Uterus (tissue), 4 donors: ENCODE measurements around the gene HSD11B1L. TPM values are rescaled to one million over a fixed set of nuclear protein-coding genes. Genes with fewer than 3 reads are reported as not detected.

ENCODE experiments used
- total RNA-seq, 4 donors: library from RNA; depleted of rRNA in 3 of 4; stranded (reverse); fragments of >200 nt in 3 of 4; gene quantifications; one replicate each; pipeline versions ENCODE4 v1.1.0 to v1.2.4, GENCODE V29; 2014 to 2023
- donor health status: DM: yes; HTN: yes; CAD: no.

HSD11B1L gene
- total RNA-seq, 4 donors from 2014 or later: 0.26 to 17.8 (median 7.1) TPM

Other genes starting within 250 kb of the HSD11B1L start
- not detected for gene ZNRF4, start 225.6 kb upstream of the HSD11B1L start, total RNA-seq
- gene TINCR, start 113.1 kb upstream of the HSD11B1L start, total RNA-seq: 1 to 10 TPM in 2 of 4 donors, not detected in 2; 1.2 to 5.3 TPM
- gene SAFB2, start 58.3 kb upstream of the HSD11B1L start, total RNA-seq: 100 to 1,000 TPM in 2 of 4 donors, 10 to 100 TPM in 2; 45.0 to 250 (median 129) TPM
- 100 to 1,000 TPM in 1 of 4 donors, 10 to 100 TPM in 3; 35.9 to 129 (median 97.4) TPM for gene SAFB, start 57.9 kb upstream of the HSD11B1L start, total RNA-seq
- 10 to 100 TPM in 3 of 4 donors, 1 to 10 TPM in 1; 2.8 to 36.7 (median 21.1) TPM for gene MICOS13, start 511 bp upstream of the HSD11B1L start, total RNA-seq
- 1,000 to 10,000 TPM in 1 of 4 donors, 100 to 1,000 TPM in 3; 269 to 1,645 (median 565) TPM for gene RPL36, start 9.3 kb downstream of the HSD11B1L start, total RNA-seq
- gene LONP1, start 39.1 kb downstream of the HSD11B1L start, total RNA-seq: 100 to 1,000 TPM in 1 of 4 donors, 10 to 100 TPM in 3; 39.9 to 134 (median 44.1) TPM
- not detected for gene CATSPERD, start 39.6 kb downstream of the HSD11B1L start, total RNA-seq
- gene PRR22, start 103.7 kb downstream of the HSD11B1L start, total RNA-seq: 1 to 10 TPM in 2 of 4 donors, not detected in 2; 1.6 to 3.5 TPM
- gene DUS3L, start 110.1 kb downstream of the HSD11B1L start, total RNA-seq: 10 to 100 TPM; 30.6 to 46.1 (median 37.1) TPM
- gene NRTN, start 124.0 kb downstream of the HSD11B1L start, total RNA-seq: under 1 TPM in 1 of 4 donors, not detected in 3; 0.35 TPM
- under 1 TPM in 1 of 4 donors, not detected in 3; 0.55 TPM for gene FUT6, start 158.7 kb downstream of the HSD11B1L start, total RNA-seq
- under 1 TPM in 1 of 4 donors, not detected in 3; 0.29 TPM for gene FUT3, start 170.4 kb downstream of the HSD11B1L start, total RNA-seq
- gene FUT5, start 189.5 kb downstream of the HSD11B1L start, total RNA-seq: not detected
- gene NDUFA11, start 222.8 kb downstream of the HSD11B1L start, total RNA-seq: 100 to 1,000 TPM in 3 of 4 donors, 10 to 100 TPM in 1; 68.7 to 261 (median 150) TPM
- gene VMAC, start 223.8 kb downstream of the HSD11B1L start, total RNA-seq: 10 to 100 TPM in 1 of 4 donors, 1 to 10 TPM in 3; 2.6 to 10.9 (median 7.1) TPM
- gene CAPS, start 233.2 kb downstream of the HSD11B1L start, total RNA-seq: 10 to 100 TPM in 3 of 4 donors, 1 to 10 TPM in 1; 2.0 to 48.7 (median 12.4) TPM